ENCODE measurements around the gene KCNQ5.

KCNQ5 gene

DNA sequence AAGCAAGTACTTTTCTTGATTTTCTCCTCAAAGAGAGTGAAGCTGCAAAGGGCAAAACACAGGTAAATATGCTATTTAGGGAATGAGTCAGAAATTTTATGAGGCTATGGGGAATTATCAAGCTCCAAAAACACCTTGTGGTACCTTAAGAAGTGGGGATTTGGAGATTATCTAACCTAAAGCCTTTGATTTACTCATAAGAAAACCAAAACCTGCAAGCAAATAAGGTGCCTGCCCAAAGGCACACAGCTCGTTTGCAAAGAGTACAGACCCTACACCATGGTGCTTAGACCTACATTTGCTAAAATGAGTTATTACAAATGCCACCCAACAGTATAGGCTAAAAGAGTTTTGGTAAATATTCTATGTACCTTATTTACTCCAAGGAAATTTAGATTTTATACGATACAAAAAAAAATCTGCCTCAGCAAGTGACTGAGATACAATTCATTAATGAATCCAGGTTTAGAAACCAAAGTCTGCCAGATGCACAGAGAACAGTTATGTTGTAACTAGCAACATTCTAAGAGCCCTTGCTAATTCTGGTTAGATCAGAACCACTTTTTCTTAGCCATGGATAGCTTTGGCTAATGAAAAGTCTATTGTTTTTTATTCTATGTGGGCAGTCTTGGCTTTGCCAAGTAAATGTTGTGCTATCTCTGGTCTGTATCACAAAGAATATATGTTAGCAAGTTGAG lies 501.9 kb downstream of the KCNQ5 start:
- DNase-seq (ENCODE audit: low read depth): no peak

DNA sequence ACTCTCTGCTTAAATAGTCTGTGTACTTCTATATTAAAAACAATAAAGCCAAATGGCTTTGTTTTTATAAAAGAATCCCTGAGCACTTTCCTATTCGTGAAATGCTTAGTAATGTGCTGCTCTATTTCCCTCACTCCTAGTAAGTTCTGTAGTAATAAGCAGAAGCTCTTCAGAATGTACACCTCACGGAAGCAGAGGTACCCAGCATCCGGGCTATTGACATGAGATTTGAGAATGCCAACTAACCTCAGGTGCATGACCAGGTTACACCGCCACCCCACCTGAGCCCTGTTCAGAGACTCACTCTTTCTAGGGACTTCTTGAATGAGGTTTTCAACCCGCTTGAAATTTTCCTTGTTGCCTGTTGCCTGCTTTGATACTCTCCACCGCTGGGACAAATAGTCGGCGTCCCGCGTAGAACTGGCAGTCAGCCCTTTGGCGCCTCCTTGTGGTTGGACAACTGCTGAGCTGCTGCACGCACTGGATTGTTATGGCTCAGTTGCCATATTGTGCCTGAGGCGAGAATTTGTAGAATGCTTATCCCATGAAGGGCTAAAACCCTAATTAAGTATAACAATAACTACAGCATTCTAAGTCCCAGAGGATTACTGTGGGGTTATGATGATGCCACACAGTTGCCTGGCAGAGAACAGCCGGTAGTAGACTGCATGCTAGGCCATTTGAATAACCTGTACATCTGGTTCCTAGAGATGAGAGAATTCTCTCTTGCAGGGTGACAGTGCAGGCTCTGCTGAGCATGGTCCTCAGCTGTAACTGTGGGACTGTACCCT lies 508.0 kb downstream of the KCNQ5 start:
- peak; percentile 70 for DNase-seq (ENCODE audit: low read depth)

DNA sequence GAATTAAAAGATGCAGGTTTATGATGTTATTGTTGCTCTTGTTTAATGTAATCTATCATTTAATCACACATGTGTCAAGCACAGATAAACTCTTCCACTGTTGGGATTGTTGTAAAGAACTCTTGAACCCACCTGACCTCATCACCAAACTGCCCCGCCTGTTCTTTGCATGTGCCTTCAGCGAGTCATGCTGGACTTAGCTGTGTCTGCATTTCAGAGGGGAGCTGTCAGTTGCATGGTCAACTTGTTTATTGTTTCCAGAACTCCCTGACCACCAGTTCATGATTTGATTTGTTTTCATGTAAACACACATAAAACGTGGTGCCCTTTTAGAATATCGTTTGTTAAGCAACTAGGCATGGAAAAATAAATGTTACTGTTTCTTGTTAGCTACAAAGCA lies 509.8 kb downstream of the KCNQ5 start:
- no peak for DNase-seq (ENCODE audit: low read depth)

- peak; percentile 17 for DNase-seq (ENCODE audit: low read depth)
Measured at GRCh38 chr6:73134588-73134987, 512.7 kb downstream of the KCNQ5 start.

GRCh38 chr6:73139681-73140383 lies 518.0 kb downstream of the KCNQ5 start:
- no peak for DNase-seq (ENCODE audit: low read depth)

DNA sequence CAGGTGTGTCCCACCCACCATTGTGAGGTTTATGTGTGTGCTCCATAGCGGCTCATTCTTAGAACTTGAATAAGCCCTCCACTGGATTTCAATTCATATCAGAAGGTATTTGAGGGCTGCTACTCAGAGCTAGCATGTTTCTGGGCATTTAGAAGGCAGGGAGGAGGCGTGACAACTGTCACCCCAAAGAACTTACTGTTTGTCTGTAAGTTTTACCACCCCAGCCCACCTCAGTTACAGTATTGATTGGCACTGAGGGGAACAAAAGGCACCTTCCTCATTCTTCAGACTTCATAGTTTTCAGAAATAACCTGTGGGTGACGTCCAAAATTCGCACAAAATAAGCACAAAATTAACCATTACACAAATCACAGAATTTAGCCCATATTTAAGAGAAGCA lies 521.7 kb downstream of the KCNQ5 start:
- DNase-seq (ENCODE audit: low read depth): no peak

GRCh38 chr6:73144516-73144915 lies 522.7 kb downstream of the KCNQ5 start:
- no peak for DNase-seq (ENCODE audit: low read depth)

GRCh38 chr6:73145690-73146089 lies 523.8 kb downstream of the KCNQ5 start:
- no peak for DNase-seq (ENCODE audit: low read depth)

DNA sequence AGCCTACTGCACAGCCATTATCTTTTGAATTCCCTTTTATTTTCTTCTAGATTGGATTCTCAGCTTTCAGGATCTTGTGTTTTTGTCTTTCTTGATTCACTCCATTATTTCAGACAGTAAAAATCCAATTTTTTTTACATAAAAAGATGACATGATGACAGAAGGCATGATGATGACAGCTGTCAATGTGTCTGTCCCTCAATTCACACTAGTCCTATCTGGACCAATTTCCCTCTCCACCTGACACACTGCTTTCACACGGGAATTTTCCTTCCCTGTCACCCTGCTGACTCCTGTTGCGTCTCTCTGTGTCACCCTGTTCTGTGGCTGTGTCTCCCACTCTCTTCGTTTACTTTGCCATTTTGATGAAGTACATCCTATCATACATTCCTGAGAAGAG lies 529.9 kb downstream of the KCNQ5 start:
- DNase-seq (ENCODE audit: low read depth): no peak

- DNase-seq (ENCODE audit: low read depth): no peak
Measured at GRCh38 chr6:73152556-73152955, 530.7 kb downstream of the KCNQ5 start.

DNA sequence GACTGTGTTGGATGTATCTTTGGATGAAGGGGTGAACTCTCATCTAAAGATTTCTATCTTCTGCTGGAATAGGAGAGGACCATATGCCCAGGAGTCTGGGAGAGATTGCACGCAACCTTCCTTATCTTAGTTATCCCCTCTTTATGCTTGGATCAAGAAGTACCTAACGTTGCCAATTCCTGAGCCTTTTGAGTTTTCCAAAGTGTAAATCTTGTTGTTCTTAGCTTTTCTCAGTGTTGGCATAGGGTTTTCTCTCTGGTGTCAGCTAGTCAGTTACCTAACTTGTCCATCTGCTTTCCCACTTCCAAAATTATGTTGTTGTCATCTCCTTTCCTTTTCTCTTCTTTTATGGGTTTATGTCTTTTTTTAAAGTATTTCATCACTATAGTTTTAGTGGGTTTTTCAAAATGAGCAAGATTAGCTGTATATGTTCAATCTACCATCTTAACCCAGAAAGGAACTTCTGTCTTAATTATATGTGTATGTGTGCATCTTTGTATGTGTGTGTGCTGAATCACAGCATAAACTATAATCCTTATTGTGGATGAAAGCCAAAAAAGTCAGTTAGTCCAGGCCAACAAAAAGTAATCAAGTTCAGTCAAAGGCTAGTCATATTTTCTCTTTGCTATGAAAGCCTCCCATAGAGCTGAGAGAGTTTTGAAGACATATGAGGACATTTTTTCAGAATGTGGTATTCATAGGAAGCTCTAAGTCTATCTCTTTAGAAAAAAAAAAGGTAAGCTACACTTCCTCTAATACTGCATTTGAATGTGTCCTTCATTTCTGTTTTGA lies 531.3 kb downstream of the KCNQ5 start:
- peak; percentile 22 for DNase-seq (ENCODE audit: low read depth)

DNA sequence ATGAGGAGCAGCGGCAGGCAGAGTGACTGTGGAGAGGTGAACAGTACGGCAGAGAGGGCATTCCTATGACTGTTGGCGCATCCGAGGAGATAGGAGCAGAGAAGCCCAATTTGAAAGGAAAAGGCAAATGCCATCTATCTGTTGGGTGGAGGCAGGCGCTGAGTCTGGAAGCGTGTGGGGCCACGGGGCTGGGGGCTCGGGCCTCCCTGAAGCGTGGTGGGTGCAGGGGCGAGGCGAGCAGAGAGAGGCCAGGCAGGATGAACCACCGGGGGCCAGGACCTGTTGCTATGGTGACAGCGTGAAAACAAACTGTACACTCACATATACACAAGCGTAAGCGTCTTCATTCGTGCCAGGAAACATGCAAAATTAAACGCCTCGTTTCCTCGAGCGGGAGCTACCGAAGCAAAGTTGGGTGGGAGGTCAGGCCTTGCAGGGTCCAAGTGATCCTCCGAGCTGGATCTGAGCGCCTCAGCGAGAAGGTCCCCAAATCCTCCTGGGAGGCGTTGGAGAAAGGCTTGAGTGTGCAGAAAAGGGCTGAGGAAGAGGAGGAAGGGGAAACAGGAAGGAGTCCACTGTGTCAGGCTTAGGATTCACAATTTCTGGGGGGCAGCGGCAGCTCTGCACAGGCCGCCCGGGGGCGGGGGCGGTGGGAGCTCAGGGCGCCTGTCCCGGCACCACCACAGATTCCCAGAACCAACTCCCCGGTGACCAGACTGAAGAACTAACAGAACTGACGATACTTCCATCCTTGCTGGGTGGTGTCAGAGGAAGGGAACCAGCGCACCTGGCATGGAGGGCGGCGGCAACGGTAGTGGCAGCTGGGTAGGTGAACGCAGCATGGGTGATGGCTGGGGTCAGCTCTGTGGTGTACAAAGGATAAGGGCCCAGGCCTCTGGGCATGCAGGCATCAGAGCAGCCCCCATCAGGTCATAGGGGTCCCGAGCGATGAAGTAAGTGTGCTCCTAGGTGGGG lies 535.2 kb downstream of the KCNQ5 start:
- no peak for DNase-seq (ENCODE audit: low read depth)

GRCh38 chr6:73157870-73158269 lies 536.0 kb downstream of the KCNQ5 start:
- DNase-seq (ENCODE audit: low read depth): no peak

DNA sequence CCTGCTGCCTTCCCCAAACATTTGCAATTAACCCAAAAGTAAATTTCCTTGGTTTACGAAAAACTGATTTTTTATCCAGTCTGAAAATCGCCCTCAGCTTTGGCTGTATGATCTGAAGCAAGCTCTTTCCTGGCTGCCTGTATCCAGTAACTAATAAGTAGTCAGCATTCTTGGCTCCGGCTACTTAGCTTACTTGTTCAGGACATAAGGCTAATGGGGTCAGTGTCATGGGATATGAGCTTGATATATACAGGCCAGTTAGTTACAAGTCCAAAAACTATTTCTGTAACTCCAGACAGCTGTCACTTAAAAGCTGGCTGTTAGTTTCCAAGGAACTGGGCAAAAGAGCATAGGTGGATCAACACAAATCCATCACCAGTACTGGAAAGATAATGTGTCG lies 547.2 kb downstream of the KCNQ5 start:
- no peak for DNase-seq (ENCODE audit: low read depth)

GRCh38 chr6:73169633-73170032 lies 547.8 kb downstream of the KCNQ5 start:
- DNase-seq (ENCODE audit: low read depth): no peak

DNA sequence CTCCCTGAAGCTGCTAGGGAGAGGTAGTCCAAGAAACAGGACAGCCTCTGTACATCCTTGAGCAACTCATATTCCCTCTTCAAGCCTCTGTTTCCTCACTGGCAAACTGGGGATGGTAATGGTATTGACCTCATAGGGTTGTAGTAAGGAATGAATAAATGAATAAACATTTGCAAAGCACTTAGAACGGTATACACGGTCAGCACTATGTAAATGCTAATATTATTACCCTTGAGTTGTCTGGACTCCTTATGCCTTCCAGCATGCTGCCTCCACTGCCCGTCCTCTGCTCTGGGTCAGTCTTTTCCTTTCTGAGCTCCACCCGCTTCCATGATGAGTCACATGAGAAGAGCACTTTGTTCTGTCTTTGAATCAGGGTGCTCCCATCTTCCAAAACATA lies 552.8 kb downstream of the KCNQ5 start:
- no peak for DNase-seq (ENCODE audit: low read depth)

DNA sequence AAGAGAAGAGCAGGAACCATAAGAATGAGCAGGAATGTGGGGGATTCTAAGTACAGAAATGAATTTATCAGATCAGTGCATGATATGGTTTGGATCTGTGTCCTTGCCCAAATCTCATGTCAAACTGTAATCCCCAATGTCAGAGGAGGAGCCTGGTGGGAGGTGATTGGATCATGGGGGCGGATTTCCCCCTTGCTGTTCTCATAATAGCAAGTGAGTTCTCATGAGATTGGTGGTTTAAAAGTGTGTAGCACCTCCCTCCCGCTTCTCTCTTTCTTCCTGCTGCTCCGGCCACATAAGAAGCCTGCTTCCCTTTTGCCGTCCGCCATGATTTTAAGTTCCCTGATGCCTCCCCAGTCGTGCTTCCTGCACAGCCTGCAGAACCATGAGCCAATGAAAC lies 554.2 kb downstream of the KCNQ5 start:
- DNase-seq (ENCODE audit: low read depth): no peak

GRCh38 chr6:73177221-73177944 lies 555.5 kb downstream of the KCNQ5 start:
- DNase-seq (ENCODE audit: low read depth): no peak

GRCh38 chr6:73180076-73180738 lies 558.3 kb downstream of the KCNQ5 start:
- no peak for DNase-seq (ENCODE audit: low read depth)
